Frontal cortex (tissue), 4 donors: ENCODE results near the gene CX3CL1. TPM values are rescaled to one million over a fixed set of nuclear protein-coding genes. Genes with fewer than 3 reads are reported as not detected.
"Not testable (repeated sequence)": the region's sequence is repeated elsewhere in the genome, so short reads cannot be mapped to it uniquely, and the experiment has no call there.

Experiments used
- DNase-seq, 2 donors: peaks; one replicate each; pipeline ENCODE4 v3.0.0; 2012; ENCODE audit warnings: low spot score in 2 of 2
- FAIRE-seq: peaks from 2 replicates; lab custom pipeline; 2012; peaks lifted over from hg19 to GRCh38; lab: Jason Lieb, UNC
- total RNA-seq: library from RNA; depleted of rRNA; stranded (reverse); fragments of >200 nt; gene quantifications from one replicate; pipeline ENCODE4 v1.2.3, GENCODE V29; 2014
- donor health status: control.
- donor health status: control.
- donor health status: control.

The CX3CL1 gene
- total RNA-seq, 1 donor from 2014 or later: 4.9 TPM

DNA sequence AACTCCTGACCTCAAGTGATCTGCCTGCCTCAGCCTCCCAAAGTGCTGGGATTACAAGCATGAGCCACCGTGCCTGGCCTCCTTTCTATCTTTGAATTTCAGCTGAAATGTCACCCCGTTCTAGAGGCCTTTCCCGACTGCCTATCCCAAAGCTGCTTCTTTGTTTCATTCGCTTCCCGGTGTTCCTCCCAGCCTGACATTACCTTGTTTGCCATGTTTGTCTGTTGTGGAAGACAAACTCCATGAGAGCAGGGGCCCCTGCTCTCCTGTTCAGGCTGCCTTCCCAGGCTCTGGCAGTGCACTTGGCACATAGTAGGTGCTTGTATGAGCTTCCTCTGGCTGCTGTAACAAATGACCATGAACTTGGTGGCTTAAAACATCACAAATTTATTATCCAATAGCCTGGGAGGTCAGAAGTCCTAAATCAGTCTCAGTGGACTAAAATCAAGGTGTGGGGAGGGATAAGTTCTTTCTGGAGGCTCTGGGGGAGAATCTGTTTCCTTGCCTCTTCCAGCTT lies 16.3 kb upstream of the CX3CL1 start:
- DNase-seq (no peak), FAIRE-seq (no peak)

DNA sequence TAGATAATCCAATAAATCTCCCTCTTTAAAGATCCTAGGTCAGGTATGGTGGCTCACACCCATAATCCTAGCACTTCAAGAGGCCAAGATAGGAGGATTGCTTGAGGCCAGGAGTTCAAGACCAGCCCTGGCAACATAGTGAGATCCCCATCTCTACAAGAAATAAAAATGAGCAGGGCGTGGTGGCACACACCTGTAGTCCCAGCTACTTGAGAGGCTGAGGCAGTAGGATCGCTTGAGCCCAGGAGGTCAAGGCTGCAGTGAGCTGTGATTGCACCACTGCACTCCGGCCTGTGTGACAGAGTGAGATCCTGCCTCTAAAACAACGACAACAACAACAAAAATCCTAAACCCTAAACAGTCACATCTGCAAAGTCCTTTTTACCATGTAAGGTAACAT lies 15.7 kb upstream of the CX3CL1 start:
- FAIRE-seq (no peak), DNase-seq (no peak)

DNA sequence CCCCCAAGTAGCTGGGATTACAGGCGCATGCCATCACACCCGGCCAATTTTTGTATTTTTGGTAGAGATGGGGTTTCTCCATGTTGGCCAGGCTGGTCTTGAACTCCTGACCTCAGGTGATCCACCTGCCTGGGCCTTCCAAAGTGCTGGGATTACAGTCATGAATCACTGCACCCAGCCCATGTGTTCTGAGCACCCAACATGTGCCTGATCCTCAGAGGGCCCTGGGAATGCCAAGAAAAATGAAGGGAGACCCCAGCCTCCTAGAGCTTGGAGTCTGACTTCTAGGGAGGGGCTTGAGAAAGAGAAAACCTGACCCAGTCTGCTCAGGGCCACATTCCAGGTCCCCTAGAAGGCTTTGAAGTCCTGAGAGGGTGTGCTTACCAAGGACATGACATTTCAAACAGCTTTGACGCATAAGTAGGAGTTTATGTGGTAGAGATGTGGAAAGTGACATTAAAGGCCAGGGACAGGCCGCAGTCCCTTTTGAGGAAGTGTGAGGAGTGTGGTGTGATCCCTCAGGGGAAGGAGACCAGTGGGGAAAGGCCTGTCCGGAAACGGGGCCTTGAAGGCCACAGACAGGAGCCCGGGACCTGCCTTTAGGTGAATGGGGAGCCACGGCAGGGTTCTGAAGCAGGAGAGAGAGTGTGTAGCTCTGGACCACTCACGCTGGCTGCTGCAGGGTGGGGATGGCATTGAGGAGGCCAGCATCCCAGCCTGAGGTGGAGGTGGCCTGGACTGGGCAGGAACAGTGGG lies 14.8 kb upstream of the CX3CL1 start:
- DNase-seq: no peak

DNA sequence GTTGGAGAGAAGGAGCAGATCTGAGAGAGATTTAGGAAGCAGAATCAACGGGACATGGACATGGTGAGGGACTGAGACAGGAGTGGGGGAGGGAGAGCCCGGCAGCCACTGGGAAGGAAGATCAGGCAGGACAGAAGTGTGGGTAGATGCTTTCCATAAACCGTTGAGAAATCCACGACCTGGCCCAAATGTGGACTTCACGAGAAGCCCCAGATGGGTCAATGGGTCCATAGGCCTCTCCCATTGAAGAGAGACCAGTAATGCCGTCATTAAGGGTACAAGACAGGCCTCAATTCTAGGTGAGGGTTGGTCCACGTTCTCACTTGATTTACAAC lies 14.2 kb upstream of the CX3CL1 start:
- DNase-seq (no peak), FAIRE-seq (no peak)

More for the DNA sequence above, 14.8 kb upstream of the CX3CL1 start:
- FAIRE-seq: no peak

DNA sequence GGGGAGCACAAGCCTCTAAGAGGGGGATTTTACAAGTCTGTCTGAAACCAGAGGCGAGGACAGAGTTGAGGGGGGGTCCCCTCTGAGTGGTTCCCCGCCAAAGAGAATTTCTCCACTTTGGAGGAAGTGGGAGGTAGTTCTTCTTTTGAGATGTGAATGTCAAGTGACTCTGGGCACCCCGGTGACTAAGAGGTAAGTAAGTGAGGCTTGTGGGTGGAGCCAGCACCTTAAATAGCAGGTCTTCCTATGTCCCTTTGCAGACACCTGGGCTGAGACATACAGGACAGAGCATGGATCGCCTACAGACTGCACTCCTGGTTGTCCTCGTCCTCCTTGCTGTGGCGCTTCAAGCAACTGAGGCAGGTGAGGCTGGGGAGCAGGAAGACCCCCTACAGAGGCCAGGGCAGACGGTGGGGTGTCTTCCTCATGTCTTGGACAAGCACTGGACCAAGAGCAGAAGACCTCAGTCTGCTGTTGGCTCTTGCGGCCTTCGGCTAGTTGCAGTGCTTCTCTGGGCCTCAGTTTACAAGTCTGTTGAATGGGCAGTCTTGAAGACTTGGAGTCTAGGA lies 13.7 kb upstream of the CX3CL1 start, which contains the start of gene CCL22:
Gene CCL22 (plus strand): TSS at position 257 of the 569 bp plus-strand sequence. CDS start 34 bp downstream, at position 291.
- DNase-seq (no peak), FAIRE-seq (no peak)

DNA sequence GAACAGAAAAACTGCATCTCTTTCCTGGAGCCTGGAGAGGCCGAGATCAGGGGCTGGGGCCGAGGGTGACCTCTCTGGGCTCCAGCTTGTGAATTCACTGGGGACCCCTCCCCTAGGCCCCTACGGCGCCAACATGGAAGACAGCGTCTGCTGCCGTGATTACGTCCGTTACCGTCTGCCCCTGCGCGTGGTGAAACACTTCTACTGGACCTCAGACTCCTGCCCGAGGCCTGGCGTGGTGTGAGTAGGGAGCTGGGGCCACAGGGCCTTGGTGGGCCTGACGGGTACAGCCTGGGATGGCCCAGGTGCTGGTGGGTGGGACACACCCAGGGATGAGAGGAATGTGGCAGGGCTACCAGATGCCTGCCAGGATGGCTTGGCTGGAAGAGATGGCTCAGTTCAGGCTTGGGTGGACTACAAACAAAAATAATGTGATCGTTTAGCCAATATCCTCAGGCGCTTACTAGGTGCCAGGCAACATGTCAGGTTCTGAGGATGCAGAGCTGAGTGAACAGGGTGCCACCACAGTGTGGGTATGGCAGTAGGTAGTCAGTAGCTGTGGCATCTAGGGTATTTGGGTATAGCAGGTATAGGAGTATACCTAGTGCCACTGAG lies 11.9 kb upstream of the CX3CL1 start:
- FAIRE-seq: no peak

DNA sequence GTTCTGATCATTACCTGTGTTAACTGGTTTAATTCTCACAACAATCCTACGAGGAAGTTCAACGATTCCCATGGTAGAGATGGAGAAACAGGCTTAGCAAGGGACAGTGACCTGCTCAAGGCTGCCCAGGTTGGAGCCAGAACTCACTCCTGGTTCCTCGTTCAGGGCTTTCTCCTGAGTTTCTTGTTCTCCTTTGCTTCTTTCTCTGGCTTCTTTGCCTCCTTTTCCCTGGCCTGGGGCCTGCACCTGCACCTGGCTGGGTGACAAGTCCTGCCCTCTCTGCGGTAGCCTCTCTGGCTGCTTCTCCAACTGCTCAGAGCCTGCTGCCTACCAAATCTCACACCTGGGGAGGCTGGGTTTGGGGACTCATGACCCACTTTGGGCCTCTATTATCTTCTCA lies 10.9 kb upstream of the CX3CL1 start:
- DNase-seq: no peak

More for the DNA sequence above, 11.9 kb upstream of the CX3CL1 start:
- no peak for DNase-seq

DNA sequence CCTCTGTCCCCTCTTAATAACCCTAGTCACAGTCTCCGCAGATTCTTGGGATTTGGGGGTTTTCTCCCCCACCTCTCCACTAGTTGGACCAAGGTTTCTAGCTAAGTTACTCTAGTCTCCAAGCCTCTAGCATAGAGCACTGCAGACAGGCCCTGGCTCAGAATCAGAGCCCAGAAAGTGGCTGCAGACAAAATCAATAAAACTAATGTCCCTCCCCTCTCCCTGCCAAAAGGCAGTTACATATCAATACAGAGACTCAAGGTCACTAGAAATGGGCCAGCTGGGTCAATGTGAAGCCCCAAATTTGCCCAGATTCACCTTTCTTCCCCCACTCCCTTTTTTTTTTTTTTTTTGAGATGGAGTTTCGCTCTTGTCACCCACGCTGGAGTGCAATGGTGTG lies 8.1 kb upstream of the CX3CL1 start:
- DNase-seq (no peak), FAIRE-seq (no peak)

More for the DNA sequence above, 10.9 kb upstream of the CX3CL1 start:
- no peak for FAIRE-seq

DNA sequence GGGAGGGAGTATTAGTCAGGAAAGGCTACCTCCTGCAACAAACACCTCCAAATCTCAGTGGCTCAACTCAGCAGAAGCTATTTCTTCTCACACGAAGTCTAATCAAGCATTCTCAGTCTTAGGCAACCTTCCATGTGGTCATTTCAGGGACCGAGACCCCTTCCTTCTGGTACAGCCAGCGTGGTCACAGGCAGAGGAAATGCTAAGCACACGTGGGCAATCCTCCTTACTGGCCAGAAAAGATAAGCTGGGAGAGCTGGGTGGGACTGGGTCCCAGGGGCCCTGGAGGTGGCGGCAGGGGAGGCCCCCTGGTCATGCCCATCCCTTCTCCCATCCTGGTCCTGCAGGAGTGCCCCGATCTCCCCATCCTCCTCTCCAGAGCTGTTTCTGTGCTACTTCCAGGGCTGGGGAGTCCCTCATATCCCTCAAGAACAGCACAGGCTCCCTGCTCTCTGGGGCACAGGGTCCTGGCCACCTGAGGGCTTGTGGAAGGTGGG lies 5.7 kb upstream of the CX3CL1 start:
- no peak for DNase-seq
- FAIRE-seq: no peak

DNA sequence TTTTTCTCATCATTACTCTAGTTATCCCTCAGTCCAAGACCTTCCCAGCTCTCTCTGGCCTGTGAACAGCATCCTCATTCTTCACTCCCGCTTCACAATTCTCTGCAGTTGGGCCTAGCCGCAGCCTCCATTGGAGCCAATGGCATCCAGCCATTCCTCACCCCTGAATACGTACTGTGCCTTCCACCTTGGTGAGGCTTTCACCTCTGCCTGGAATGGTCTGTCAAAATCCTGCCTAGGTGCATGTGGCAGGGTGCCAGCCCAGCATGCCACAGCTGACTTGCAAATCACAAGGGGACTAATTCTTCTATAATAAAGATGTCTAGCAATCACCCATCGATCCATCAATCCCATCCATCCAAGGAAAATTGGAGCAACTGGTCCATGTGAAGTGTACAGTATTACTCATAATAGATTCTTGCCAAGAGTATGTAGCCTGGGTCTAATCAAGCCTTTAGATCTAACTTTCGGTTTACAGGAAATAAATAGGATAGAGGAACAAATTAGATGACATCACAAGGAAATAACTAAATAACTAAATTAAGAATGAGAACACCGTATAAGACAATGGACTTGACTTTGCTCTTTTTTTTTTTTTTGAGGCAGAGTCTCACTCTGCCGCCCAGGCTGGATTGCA lies 5.1 kb upstream of the CX3CL1 start:
- DNase-seq: no peak
- no peak for FAIRE-seq

DNA sequence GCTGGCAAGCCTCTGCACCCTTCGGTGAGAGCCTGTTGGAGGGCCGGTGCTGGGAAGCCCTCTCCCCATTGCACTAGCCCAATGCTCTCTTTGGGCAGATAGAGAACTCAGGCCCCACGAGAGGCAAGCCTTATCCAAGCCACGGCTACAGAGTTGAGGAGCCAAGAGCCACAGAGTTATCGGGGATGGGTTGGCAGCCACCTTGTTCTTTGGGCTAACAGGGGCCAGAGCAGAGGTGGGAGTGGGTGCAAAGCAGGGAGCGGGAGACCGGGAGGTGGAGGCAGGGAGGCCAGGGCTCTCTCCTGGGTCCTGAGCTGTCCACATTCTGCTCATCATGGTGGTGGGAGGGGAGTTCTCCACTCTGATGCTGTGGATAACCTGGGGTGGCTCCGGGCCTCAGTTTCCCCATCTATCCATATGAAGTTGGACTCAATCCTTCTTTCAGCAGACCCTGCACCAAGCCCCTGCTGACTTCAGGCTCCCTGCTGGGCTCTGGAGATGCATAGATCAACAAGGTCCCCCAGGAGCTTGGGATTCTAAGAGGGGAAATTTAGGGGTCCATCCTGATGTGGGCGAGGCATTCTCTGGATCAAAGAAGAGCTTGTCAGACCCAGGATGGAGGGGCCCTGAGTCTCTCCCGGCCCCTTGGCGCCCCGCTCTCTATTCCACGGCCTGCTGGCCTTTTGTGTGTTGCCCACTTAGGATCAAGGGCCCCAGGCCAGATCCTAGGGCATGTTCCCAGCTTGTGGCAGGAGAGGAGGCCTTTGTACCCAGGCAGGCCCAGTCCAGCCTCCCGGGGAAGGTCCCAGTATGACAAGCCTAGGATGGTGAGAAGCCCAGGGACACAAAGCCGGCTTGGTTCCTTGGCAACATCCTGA lies 557 bp upstream of the CX3CL1 start:
- no peak for FAIRE-seq
- no peak for DNase-seq

DNA sequence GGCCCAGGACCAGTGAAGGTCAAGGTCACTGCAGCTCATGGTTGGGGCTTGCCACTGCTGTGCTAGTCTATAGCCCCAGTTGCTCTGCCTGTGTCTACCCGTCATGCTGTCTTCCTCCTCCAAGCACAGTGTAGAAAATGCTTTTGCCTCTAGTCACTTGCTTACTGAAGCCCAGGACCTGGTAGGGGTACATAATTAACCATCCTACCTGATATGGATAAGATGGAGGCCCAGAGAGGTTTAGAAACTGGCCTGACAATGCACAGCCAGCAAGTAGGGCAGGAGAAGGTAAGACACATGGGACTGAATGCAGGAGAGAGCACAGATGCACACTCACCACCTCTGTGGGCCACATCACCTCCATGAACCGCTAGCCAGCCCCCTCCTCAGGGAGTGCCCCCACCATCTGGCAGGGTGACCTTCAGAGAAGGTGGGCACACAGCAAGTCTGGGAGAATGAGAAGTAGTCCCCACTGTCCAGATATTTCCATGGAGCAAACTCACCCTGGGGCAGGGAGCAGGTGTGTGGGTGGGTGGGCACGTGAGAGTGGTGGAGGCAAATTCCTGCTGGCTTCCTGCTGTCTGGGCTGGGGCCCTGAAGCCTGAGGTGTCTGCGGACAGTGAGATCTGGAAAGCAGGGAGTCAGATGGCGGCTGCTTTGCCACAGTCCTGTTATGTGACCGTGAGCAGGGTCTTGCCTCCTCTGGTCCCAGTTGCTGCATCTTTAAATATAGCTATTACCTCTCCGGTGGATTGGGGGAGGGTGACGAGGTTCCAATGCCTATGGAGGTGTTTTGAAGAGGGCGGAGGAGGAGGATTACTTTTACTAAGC lies 1.0 kb downstream of the CX3CL1 start:
- FAIRE-seq: no peak
- no peak for DNase-seq

DNA sequence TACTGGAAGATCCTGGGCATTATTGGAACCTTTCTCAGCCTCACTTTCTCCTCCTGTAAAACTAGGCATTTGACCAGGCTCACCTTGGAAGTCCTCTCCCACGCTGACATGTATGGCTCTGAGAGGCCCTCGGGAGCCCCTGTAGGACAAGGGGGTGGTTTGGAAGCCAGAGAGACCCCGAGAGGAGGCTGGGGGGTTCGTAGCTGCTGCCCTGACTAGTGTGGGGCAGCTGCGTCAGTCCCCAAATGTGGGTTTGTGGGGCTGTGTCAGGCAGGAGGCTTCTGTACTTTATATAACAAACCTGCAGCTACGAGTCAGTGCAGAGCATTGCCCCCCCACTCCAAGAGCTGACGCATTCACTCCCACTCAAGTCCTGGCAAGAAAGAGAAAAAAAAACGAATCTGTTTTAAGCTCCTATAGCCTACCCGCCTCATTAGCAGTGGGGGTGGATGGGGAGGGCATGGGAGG lies 1.8 kb downstream of the CX3CL1 start:
- FAIRE-seq (no peak), DNase-seq (no peak)

DNA sequence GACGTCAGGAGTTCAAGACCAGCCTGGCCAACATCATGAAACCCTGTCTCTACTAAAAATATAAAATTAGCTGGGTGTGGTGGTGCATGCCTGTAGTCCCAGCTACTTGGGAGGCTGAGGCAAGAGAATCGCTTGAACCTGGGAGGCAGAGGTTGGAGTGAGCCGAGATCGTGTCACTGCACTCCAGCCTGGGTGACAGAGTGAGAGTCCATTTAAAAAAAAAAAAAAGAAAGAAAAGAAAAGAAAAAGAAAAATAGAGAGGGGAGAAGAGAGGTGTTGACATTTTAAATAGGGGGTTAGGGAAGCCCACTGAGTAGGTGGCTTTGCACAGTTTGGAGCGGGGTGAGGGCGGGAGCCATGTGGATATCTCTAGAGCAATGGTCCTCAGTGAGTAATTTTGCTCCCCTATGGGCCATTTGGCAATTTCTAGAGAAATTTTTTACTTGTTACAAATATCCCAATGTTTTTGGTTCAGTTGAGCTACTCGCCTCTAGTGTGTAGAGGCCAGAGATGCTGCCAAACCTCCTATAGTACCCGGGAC lies 2.7 kb downstream of the CX3CL1 start:
- not testable (repeated sequence) for FAIRE-seq, DNase-seq

DNA sequence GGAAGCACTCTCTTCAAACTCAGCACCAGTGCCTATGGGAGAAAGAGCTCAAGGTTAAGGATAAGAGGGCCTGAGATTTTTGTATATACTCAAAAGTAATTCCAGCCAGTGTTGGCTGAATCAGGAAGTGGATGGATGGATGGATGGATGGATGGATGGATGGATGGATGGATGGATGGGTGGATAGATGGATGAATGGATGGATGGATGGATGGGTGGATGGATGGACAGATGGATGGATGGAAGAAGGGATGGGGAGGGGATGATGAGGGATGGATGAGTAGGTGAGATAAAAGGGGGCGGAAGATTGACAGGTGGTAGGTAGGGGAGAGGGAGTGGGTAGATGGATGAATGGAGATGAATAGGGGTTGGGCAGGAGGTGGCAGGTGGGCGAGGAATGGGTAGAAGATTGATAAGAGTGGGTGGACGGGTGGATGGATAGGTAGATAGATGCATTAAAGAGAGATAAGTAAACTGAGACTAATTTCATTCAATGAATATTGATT lies 4.1 kb downstream of the CX3CL1 start:
- no peak for FAIRE-seq
- no peak for DNase-seq

DNA sequence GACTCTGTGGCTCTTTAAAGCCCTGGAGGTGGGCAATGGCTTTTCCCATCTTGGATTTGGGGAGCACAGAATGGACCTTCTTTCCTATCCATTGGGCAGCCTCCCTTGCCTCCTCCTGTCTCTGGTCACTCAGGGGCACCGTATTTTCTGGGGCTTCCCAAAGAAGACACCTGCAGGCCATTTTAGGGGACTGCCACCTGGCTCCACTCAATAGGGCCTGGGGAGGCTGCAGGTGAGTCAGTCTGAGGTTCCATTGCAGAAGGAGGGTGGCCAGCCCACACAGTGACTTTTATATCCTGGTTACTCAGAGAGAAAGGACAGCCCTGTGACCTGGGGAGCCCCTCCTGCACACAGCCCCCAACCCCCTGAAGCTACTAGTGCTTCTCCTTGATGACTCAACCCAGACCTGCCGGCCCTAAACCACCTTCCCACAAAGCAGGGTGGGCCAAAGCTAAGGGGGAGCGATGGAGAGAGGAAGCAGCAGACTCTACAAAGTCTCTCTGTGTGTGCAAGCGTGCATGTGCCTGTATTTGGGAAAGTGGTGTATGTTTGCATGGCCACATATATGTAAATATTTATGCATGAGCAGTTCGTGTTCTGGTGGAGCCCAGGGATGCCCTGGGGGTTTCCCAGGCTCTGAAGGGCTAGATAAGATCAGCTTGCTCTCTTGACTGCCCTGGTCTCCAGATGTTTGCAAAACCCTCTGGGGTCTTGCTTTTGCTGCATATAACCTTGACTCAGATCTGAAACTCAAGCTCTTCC lies 5.0 kb downstream of the CX3CL1 start:
- FAIRE-seq: no peak
- no peak for DNase-seq

DNA sequence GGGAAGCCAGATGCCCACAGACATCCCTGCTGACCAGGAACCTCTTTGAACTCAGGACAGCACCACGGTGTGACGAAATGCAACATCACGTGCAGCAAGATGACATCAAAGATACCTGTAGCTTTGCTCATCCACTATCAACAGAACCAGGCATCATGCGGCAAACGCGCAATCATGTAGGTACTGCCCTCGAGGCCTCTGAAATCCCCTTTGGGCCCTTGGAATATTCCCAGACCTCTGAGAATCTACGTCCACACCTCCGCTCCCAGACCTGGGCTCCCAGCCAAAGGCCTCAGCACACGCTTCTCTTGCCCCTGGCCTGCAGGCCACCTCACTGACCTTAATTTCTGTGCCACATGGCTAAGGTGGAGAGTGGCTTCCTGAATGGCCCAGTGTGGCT lies 7.3 kb downstream of the CX3CL1 start:
- FAIRE-seq (no peak), DNase-seq (no peak)
